Measurements from ENCODE around the gene ZNF787. TPM values are rescaled to one million over a fixed set of nuclear protein-coding genes. Genes with fewer than 3 reads are reported as not detected.

ZNF787 gene
- polyA plus RNA-seq, 3 donors: 1.2 to 16.2 (median 1.8) TPM

GRCh38 chr19:56159622-56160271 is 38.7 kb upstream of the ZNF787 start:
- WGBS (ENCODE audit: insufficient coverage): 99% methylated on average over 69 of the region's 69 CpGs
- H3K36me3 Mint-ChIP-seq: peaks cover 26% of the 10 kb centered on the region in 2 donors

GRCh38 chr19:56159009-56159559 is 38.0 kb upstream of the ZNF787 start:
- Histone ChIP-seq H4K20me1 (ENCODE audit: insufficient read depth, low read length) (no peaks in the 10 kb centered on the region), H3K36me3 (replicated peaks in 1 of 2; ENCODE audit: control insufficient read depth in 1 of 2, insufficient read depth in 2 of 2, low read length in 2 of 2) (peaks cover 2 to 27% of the 10 kb centered on the region in 2 donors), H3K9ac (ENCODE audit: insufficient read depth, low read length, poor library complexity, severe bottlenecking) (no peak overlapping the region), H3K9me3 (replicated peaks in 1 of 2; ENCODE audit: control insufficient read depth in 1 of 2, insufficient read depth in 1 of 2, low read length in 2 of 2) (no peaks in the 10 kb centered on the region), H3K27me3 (ENCODE audit: control insufficient read depth in 2 of 2, insufficient read depth in 2 of 2, low read length in 2 of 2) (peaks cover 0 to under 1% of the 10 kb centered on the region in 2 donors), H3K4me3 (replicated peaks in 1 of 3; ENCODE audit: low read depth in 2 of 3, low read length in 3 of 3) (no peak overlapping the region), H3K4me1 (ENCODE audit: control insufficient read depth in 1 of 2, insufficient read depth in 2 of 2, low read length in 2 of 2) (no peaks in the 10 kb centered on the region), H3K79me2 (ENCODE audit: insufficient read depth, low read length) (no peaks in the 10 kb centered on the region), H3K27ac (ENCODE audit: low read depth in 1 of 2, low read length in 2 of 2) (no peak overlapping the region), H3K4me2 (replicated peaks; ENCODE audit: extremely low read depth, low read length, poor library complexity, severe bottlenecking) (no peak overlapping the region), H2AFZ (ENCODE audit: insufficient read depth, low read depth, low read length, poor library complexity, severe bottlenecking) (no peak overlapping the region)
- Mint-ChIP-seq H3K4me3 (no peak overlapping the region), H3K9me3 (peaks cover 0 to 6% (median 0%) of the 10 kb centered on the region in 7 donors), H3K36me3 (peaks cover 26% of the 10 kb centered on the region in 2 donors), H3K27me3 (ENCODE audit: low read depth in 3 of 3) (peaks cover 0 to 2% (median 0%) of the 10 kb centered on the region in 3 donors), H3K4me1 (peaks cover 5% of the 10 kb centered on the region), H3K27ac (no peak overlapping the region)
- TF ChIP-seq CTCF (IDR thresholded peaks at IDR 0.05): no peak
- DNase-seq: no peak
- intact Hi-C loops (cut with micrococcal nuclease): loop anchor here in 1 of 2 donors (10.0 kb wide), 1 partner anchor 54 kb away; no protein-coding TSS in a partner anchor
- 95% methylated on average over 8 of the region's 9 CpGs for WGBS (ENCODE audit: insufficient coverage)

More at GRCh38 chr19:56159622-56160271, 38.7 kb upstream of the ZNF787 start:
- no peak for DNase-seq
- H3K79me2 ChIP-seq (ENCODE audit: insufficient read depth, low read length): no peaks in the 10 kb centered on the region
- Mint-ChIP-seq H3K27ac (no peak overlapping the region), H3K9me3 (peaks cover 0 to 6% (median 0%) of the 10 kb centered on the region in 7 donors), H3K4me1 (peaks cover 5% of the 10 kb centered on the region), H3K4me3 (no peak overlapping the region), H3K27me3 (ENCODE audit: low read depth in 3 of 3) (peaks cover 0 to 5% (median 2%) of the 10 kb centered on the region in 3 donors)
- H3K36me3 ChIP-seq (replicated peaks in 1 of 2; ENCODE audit: control insufficient read depth in 1 of 2, insufficient read depth in 2 of 2, low read length in 2 of 2): peaks cover 2 to 27% of the 10 kb centered on the region in 2 donors
- H3K27ac ChIP-seq (ENCODE audit: low read depth in 1 of 2, low read length in 2 of 2): no peak overlapping the region
- H3K4me3 ChIP-seq (replicated peaks in 1 of 3; ENCODE audit: low read depth in 2 of 3, low read length in 3 of 3): no peak overlapping the region
- H3K27me3 ChIP-seq (ENCODE audit: control insufficient read depth in 2 of 2, insufficient read depth in 2 of 2, low read length in 2 of 2): peaks cover 0 to 3% of the 10 kb centered on the region in 2 donors
- intact Hi-C loops (cut with micrococcal nuclease): loop anchor here in 1 of 2 donors (10.0 kb wide), 1 partner anchor 55 kb away; no protein-coding TSS in a partner anchor
- no peaks in the 10 kb centered on the region for H3K9me3 ChIP-seq (replicated peaks in 1 of 2; ENCODE audit: control insufficient read depth in 1 of 2, insufficient read depth in 1 of 2, low read length in 2 of 2)
- H3K4me2 ChIP-seq (replicated peaks; ENCODE audit: extremely low read depth, low read length, poor library complexity, severe bottlenecking): no peak overlapping the region
- TF ChIP-seq CTCF (IDR thresholded peaks at IDR 0.05): no peak
- no peaks in the 10 kb centered on the region for H3K4me1 ChIP-seq (ENCODE audit: control insufficient read depth in 1 of 2, insufficient read depth in 2 of 2, low read length in 2 of 2)
- no peak overlapping the region for H2AFZ ChIP-seq (ENCODE audit: insufficient read depth, low read depth, low read length, poor library complexity, severe bottlenecking)
- no peaks in the 10 kb centered on the region for H4K20me1 ChIP-seq (ENCODE audit: insufficient read depth, low read length)
- H3K9ac ChIP-seq (ENCODE audit: insufficient read depth, low read length, poor library complexity, severe bottlenecking): no peak overlapping the region

Data from CD14-positive monocyte (primary cell).